ENCODE data around the gene IGSF9B. TPM values are rescaled to one million over a fixed set of nuclear protein-coding genes. Genes with fewer than 3 reads are reported as not detected.

Gene IGSF9B
- total RNA-seq, 2 experiments from 2014 or later, result 0.95 to 2.8 TPM

GRCh38 chr11:133927690-133928627 is 28.8 kb downstream of the IGSF9B start:
- no peak overlapping the region for H3K4me3 ChIP-seq (ENCODE audit: low read depth, low read length, poor library complexity, severe bottlenecking)
- H2AFZ ChIP-seq (ENCODE audit: low read length), result no peak overlapping the region
- no peaks in the 10 kb centered on the region for H4K20me1 ChIP-seq (ENCODE audit: insufficient read depth, low read length)
- DNase-seq (ENCODE audit: low spot score), result peak; percentile 53
- intact Hi-C loops (cut with micrococcal nuclease; ENCODE audit: unreplicated experiment), result loop anchor here (5.0 kb wide), 2 partner anchors 114 to 214 kb away; no protein-coding TSS in a partner anchor
- H3K36me3 ChIP-seq (ENCODE audit: insufficient read depth, low read length), result no peaks in the 10 kb centered on the region
- no peaks in the 10 kb centered on the region for H3K79me2 ChIP-seq (ENCODE audit: insufficient read depth, low read depth, low read length)
- H3K4me1 ChIP-seq (ENCODE audit: insufficient read depth, low read length, poor library complexity, severe bottlenecking), result no peaks in the 10 kb centered on the region
- no TSS peak for BruUV-seq (replicated peaks)
- POLR2A ChIA-PET, result no interaction called here
- H3K27ac ChIP-seq (ENCODE audit: low read depth, low read length, poor library complexity, severe bottlenecking), result no peak overlapping the region
- no peaks in the 10 kb centered on the region for H3K9me3 ChIP-seq (ENCODE audit: low read length)
- peak overlapping the region; percentile 32; the same call in 1 of the 2 replicates for H3K4me2 ChIP-seq (ENCODE audit: low read length)
- no peaks in the 10 kb centered on the region for H3K9me2 ChIP-seq (ENCODE audit: insufficient read depth, low read length)
- CTCF ChIA-PET (ENCODE audit: unreplicated experiment), result interaction anchor here (1.4 kb wide), 1 partner anchor 171 kb away, joined by 6 read pairs; no protein-coding TSS in a partner anchor
- TF ChIP-seq EZH2phosphoT487 (IDR thresholded peaks at IDR 0.05; ENCODE audit: borderline replicate concordance, low read depth, low read length) (no peak), CTCF (conservative IDR thresholded peaks at IDR 0.05; ENCODE audit: low read length) (peak; percentile 79)

GRCh38 chr11:133926466-133927246 is 30.1 kb downstream of the IGSF9B start:
- POLR2A ChIA-PET, result no interaction called here
- CTCF ChIA-PET (ENCODE audit: unreplicated experiment), result interaction anchor here (1.4 kb wide), 1 partner anchor 172 kb away, joined by 6 read pairs; no protein-coding TSS in a partner anchor
- DNase-seq (ENCODE audit: low spot score), result no peak
- Histone ChIP-seq H3K27ac (ENCODE audit: low read depth, low read length, poor library complexity, severe bottlenecking) (no peak overlapping the region), H2AFZ (ENCODE audit: low read length) (no peak overlapping the region), H3K4me2 (ENCODE audit: low read length) (no peak overlapping the region), H3K9me2 (ENCODE audit: insufficient read depth, low read length) (no peaks in the 10 kb centered on the region), H3K79me2 (ENCODE audit: insufficient read depth, low read depth, low read length) (no peaks in the 10 kb centered on the region), H3K36me3 (ENCODE audit: insufficient read depth, low read length) (no peaks in the 10 kb centered on the region), H4K20me1 (ENCODE audit: insufficient read depth, low read length) (no peaks in the 10 kb centered on the region), H3K9me3 (ENCODE audit: low read length) (no peaks in the 10 kb centered on the region), H3K4me1 (ENCODE audit: insufficient read depth, low read length, poor library complexity, severe bottlenecking) (no peaks in the 10 kb centered on the region), H3K4me3 (ENCODE audit: low read depth, low read length, poor library complexity, severe bottlenecking) (no peak overlapping the region)
- no TSS peak for BruUV-seq (replicated peaks)
- intact Hi-C loops (cut with micrococcal nuclease; ENCODE audit: unreplicated experiment), result loop anchor here (5.0 kb wide), 2 partner anchors 116 to 216 kb away; no protein-coding TSS in a partner anchor
- TF ChIP-seq EZH2phosphoT487 (IDR thresholded peaks at IDR 0.05; ENCODE audit: borderline replicate concordance, low read depth, low read length), result no peak
- TF ChIP-seq CTCF (conservative IDR thresholded peaks at IDR 0.05; ENCODE audit: low read length), result no peak
